ENCODE data around the gene SSH2. TPM values are rescaled to one million over a fixed set of nuclear protein-coding genes. Genes with fewer than 3 reads are reported as not detected.

Gene SSH2
- total RNA-seq, 2 donors from 2014 or later: 28.1 to 28.2 TPM

DNA sequence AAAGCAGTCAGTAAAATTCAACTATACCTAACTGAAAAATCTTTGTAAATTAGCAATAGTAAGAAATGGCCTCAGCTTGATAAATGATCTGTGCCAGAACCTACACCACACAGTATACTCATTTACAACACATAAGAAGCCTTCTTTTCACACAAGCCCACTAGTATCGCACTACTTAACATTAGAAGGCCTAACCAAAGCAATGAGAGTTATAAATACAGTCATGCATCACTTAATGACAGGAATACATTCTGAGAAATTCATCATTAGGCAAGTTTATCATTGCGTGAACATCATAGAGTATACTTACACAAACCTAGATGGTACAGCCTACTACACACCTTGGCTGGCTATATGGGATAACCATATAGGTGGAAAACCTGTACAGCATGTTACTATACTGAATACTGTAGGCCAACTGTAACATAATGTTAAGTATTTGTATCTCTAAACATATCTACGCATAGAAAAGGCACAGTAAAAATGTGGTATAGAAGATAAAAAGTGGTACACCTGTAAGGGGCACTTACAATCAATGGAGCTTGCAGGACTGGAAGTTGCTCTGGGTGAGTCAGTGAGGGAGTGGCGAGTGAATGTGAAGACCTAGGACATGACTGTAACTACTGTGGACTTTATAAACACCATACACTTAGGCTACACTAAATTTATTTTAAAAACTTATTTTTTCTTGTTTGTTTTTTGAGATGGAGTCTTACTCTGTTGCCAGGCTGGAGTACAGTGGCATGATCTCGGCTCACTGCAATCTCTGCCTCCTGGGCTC is 180.8 kb downstream of the SSH2 start:
- Histone ChIP-seq H3K9ac (ENCODE audit: low read depth in 2 of 2, low read length in 2 of 2) (no peak overlapping the region), H3K36me3 (no peaks in the 10 kb centered on the region), H3K9me3 (no peaks in the 10 kb centered on the region), H3K27ac (no peak overlapping the region), H3K4me1 (no peaks in the 10 kb centered on the region), H3K27me3 (no peaks in the 10 kb centered on the region), H3K4me3 (no peak overlapping the region)
- TF ChIP-seq, protein P1, sequence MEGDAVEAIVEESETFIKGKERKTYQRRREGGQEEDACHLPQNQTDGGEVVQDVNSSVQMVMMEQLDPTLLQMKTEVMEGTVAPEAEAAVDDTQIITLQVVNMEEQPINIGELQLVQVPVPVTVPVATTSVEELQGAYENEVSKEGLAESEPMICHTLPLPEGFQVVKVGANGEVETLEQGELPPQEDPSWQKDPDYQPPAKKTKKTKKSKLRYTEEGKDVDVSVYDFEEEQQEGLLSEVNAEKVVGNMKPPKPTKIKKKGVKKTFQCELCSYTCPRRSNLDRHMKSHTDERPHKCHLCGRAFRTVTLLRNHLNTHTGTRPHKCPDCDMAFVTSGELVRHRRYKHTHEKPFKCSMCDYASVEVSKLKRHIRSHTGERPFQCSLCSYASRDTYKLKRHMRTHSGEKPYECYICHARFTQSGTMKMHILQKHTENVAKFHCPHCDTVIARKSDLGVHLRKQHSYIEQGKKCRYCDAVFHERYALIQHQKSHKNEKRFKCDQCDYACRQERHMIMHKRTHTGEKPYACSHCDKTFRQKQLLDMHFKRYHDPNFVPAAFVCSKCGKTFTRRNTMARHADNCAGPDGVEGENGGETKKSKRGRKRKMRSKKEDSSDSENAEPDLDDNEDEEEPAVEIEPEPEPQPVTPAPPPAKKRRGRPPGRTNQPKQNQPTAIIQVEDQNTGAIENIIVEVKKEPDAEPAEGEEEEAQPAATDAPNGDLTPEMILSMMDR (IDR thresholded peaks at IDR 0.05): no peak
- no peak for DNase-seq
- intact Hi-C loops (cut with DNase I): no loop called here

DNA sequence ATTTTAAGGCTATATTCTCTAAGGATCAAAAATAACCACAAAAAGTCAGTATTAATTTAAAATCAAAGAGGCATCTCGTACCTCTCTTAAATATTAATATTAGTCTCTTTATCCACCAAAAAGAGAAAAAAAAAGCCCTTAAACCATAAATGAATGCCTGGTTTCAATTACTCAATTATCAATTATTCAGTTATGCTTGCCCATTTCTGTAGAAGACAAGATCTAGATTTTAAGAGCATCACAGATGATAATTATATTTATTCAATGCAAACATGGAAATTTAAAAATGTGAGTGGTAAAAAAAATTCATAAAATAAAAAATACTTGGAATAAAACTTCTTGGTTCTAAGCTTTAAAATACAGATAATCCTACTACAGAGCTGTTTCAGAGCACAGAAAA is 181.6 kb downstream of the SSH2 start:
- Histone ChIP-seq H3K4me1 (no peaks in the 10 kb centered on the region), H3K36me3 (no peaks in the 10 kb centered on the region), H3K9ac (ENCODE audit: low read depth in 2 of 2, low read length in 2 of 2) (no peak overlapping the region), H3K4me3 (no peak overlapping the region), H3K27me3 (no peaks in the 10 kb centered on the region), H3K9me3 (no peaks in the 10 kb centered on the region), H3K27ac (no peak overlapping the region)
- intact Hi-C loops (cut with DNase I): no loop called here
- no peak for DNase-seq
- TF ChIP-seq, protein P1 (IDR thresholded peaks at IDR 0.05): no peak

DNA sequence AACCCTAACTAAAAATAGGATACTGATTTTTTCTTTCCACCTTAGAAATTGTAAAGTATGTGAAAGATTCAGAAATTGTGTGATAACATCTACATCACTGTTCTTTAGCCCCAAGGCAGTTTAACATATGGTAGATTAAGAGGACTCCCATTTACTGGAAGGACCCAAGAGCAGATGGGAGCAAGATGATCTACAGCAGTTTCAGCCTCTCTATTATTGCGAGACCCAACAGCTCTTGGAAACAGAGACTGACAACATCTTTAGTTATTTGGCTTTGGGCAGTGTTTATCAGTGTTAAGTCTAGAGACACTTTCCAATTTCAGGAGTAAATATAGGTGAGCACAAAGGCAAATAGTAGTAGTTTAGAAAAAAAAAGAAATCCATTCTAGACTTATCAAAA is 182.4 kb downstream of the SSH2 start:
- DNase-seq: no peak
- TF ChIP-seq, protein P1 (IDR thresholded peaks at IDR 0.05): no peak
- no peaks in the 10 kb centered on the region for H3K36me3 ChIP-seq
- H3K27ac ChIP-seq: no peak overlapping the region
- no peak overlapping the region for H3K4me3 ChIP-seq
- H3K9me3 ChIP-seq: no peaks in the 10 kb centered on the region
- no peaks in the 10 kb centered on the region for H3K4me1 ChIP-seq
- no peak overlapping the region for H3K9ac ChIP-seq (ENCODE audit: low read depth in 2 of 2, low read length in 2 of 2)
- H3K27me3 ChIP-seq: no peaks in the 10 kb centered on the region
- intact Hi-C loops (cut with DNase I): no loop called here

DNA sequence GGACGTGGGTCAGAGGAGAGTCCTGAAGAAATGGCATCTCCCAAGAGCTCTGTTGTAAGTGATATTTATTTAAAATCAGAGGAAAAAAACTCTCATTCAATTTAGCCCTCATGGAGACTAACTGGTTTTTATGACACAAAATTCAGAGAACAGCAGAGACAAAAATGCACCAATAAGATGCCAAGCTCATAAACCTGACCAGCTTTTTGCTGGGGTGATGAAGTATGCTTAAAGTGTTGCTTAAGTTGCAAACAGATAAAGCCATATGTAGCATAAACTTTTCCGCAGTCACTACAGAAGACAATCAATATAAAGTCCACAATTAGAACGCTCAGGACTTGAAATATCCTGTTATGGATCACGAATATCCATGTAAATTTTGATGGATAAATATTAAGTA is 183.4 kb downstream of the SSH2 start:
- intact Hi-C loops (cut with DNase I): no loop called here

DNA sequence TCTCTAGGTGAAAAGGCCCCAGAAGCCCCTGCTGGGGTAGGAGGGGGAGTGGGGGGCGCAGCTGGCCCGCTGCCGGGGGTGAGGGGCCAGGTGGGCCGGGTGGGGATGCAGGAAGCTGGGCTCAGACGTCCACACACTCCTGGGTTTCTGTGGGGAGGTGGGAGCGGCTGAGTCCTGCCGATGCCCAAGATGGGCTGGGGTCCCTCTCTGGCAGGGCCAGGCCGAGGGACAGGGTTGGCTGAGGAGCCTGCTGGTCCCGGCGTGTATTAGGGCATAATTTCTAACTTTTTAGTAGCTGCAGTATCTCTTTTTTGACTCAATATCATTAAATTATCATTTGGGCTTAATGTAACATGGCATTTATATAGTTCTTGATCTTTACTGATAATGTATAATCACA is 185.9 kb downstream of the SSH2 start:
- DNase-seq: no peak
- H3K9me3 ChIP-seq: no peaks in the 10 kb centered on the region
- no peak overlapping the region for H3K4me3 ChIP-seq
- TF ChIP-seq, protein P1 (IDR thresholded peaks at IDR 0.05): no peak
- no peaks in the 10 kb centered on the region for H3K27me3 ChIP-seq
- intact Hi-C loops (cut with DNase I): no loop called here
- no peaks in the 10 kb centered on the region for H3K36me3 ChIP-seq
- H3K27ac ChIP-seq: no peak overlapping the region
- no peaks in the 10 kb centered on the region for H3K4me1 ChIP-seq
- no peak overlapping the region for H3K9ac ChIP-seq (ENCODE audit: low read depth in 2 of 2, low read length in 2 of 2)

More for the DNA sequence above, 183.4 kb downstream of the SSH2 start:
- Histone ChIP-seq H3K4me3 (no peak overlapping the region), H3K27me3 (no peaks in the 10 kb centered on the region), H3K9me3 (no peaks in the 10 kb centered on the region), H3K27ac (no peak overlapping the region), H3K9ac (ENCODE audit: low read depth in 2 of 2, low read length in 2 of 2) (no peak overlapping the region), H3K4me1 (no peaks in the 10 kb centered on the region), H3K36me3 (no peaks in the 10 kb centered on the region)
- TF ChIP-seq, protein P1 (IDR thresholded peaks at IDR 0.05): no peak
- DNase-seq: no peak
